Loucy (cell line): Measurements from ENCODE around the gene RTEL1.

ENCODE experiments used
- CTCF ChIP-seq: fragments of 200-600 bp; sonication (generic); conservative IDR thresholded peaks from 2 replicates; pipeline ENCODE4 v1.5.1; 2014; ENCODE audit warnings: mild to moderate bottlenecking, antibody characterized with exemption, low read length
- EZH2phosphoT487 ChIP-seq: fragments of 200-600 bp; IDR thresholded peaks from 2 replicates; pipeline ENCODE4 v1.6.1; 2018; ENCODE audit warnings: antibody characterized with exemption, mild to moderate bottlenecking, moderate library complexity, borderline replicate concordance

GRCh38 chr20:63660622-63661021 is 2.5 kb downstream of the RTEL1 start:
- no peak for TF ChIP-seq CTCF
- TF ChIP-seq EZH2phosphoT487, result no peak
